Endothelial cell of umbilical vein (primary cell): Measurements from ENCODE around the gene SLC1A4. TPM values are rescaled to one million over a fixed set of nuclear protein-coding genes. Genes with fewer than 3 reads are reported as not detected.
"Not testable (repeated sequence)": the region's sequence is repeated elsewhere in the genome, so short reads cannot be mapped to it uniquely, and the experiment has no call there.

Experiments
- BruUV-seq: library from RNA; stranded (reverse); fragments of 400-500 nt; replicated peaks from 2 replicates; lab custom pipeline; 2021; lab: Mats Ljungman, UMichigan
- CTCF ChIA-PET: fragments of 300-600, 350-600 bp; sonication (Branson Sonifier 250); formaldehyde crosslinking; loops from one replicate; lab custom pipeline; 2021; ENCODE audit warnings: antibody characterized with exemption, inconsistent platforms; lab: Charles Lee
- POLR2A ChIA-PET: fragments of 300-600, 350-600 bp; sonication (Branson Sonifier 250); formaldehyde crosslinking; loops from one replicate; lab custom pipeline; 2021; ENCODE audit warnings: antibody characterized with exemption, inconsistent platforms; lab: Charles Lee
- DNase-seq: peaks from one replicate; pipeline ENCODE4 v3.0.0-alpha.2; 2011; ENCODE audit warnings: low read depth, low spot score
- FAIRE-seq: peaks from 2 replicates; lab custom pipeline; 2011; peaks lifted over from hg19 to GRCh38; lab: Jason Lieb, UNC
- H2AFZ ChIP-seq: 2 replicates; pipeline ENCODE4 v1.6.0; 2012; ENCODE audit warnings: low read depth, low read length, control low read depth, inconsistent platforms
- H3K27ac ChIP-seq: 2 replicates; pipeline ENCODE4 v1.5.1; 2011; ENCODE audit warnings: low read depth, mild to moderate bottlenecking, control low read depth, low read length, moderate library complexity; ENCODE audit not compliant: insufficient read depth
- H3K27me3 ChIP-seq, 2 experiments: 2 replicates each; pipeline versions ENCODE4 v1.6.0 to v1.6.1; 2011; ENCODE audit warnings: low read length in 2 of 2, mixed read lengths in 1 of 2; ENCODE audit not compliant: control insufficient read depth in 2 of 2, insufficient read depth in 2 of 2
- H3K36me3 ChIP-seq, 2 experiments: 2 replicates in 1 of 2; 3 replicates in 1 of 2; pipeline ENCODE4 v1.5.1; 2011; ENCODE audit warnings: low read length in 2 of 2, mild to moderate bottlenecking in 1 of 2, moderate library complexity in 1 of 2; ENCODE audit not compliant: control insufficient read depth in 2 of 2, insufficient read depth in 2 of 2; ENCODE audit errors: extremely low read depth in 1 of 2
- H3K4me1 ChIP-seq: 3 replicates; pipeline ENCODE4 v1.5.1; 2011; ENCODE audit warnings: mild to moderate bottlenecking, low read length; ENCODE audit not compliant: control insufficient read depth, insufficient read depth; ENCODE audit errors: extremely low read depth
- H3K4me2 ChIP-seq: 2 replicates; pipeline ENCODE4 v1.6.1; 2011; ENCODE audit warnings: low read length, control low read depth, mixed read lengths; ENCODE audit not compliant: insufficient read depth
- H3K4me3 ChIP-seq, 3 experiments: fragments of 200-600 bp in 1 of 3; sonication (generic), shearing (Covaris generic) in 1 of 3; replicated peaks in 1 of 3; 2 replicates each; pipeline ENCODE4 v1.5.1; 2011 to 2016; ENCODE audit warnings: control low read depth in 3 of 3, low read length in 3 of 3, mild to moderate bottlenecking in 2 of 3, inconsistent platforms in 1 of 3, low read depth in 1 of 3, moderate library complexity in 1 of 3; ENCODE audit not compliant: insufficient read depth in 1 of 3
- H3K79me2 ChIP-seq: 2 replicates; pipeline ENCODE4 v1.6.0; 2012; ENCODE audit warnings: low read length, inconsistent platforms; ENCODE audit not compliant: control insufficient read depth, insufficient read depth
- H3K9ac ChIP-seq: replicated peaks from 2 replicates; pipeline ENCODE3; 2011; ENCODE audit warnings: low read length, control low read depth; ENCODE audit not compliant: insufficient read depth; ENCODE audit errors: extremely low read depth
- H3K9me1 ChIP-seq: replicated peaks from 3 replicates; pipeline ENCODE4 v1.6.0; 2011; ENCODE audit warnings: mild to moderate bottlenecking, low read length; ENCODE audit not compliant: control insufficient read depth, insufficient read depth; ENCODE audit errors: extremely low read depth
- H3K9me3 ChIP-seq: replicated peaks from 2 replicates; pipeline ENCODE4 v1.5.1; 2012; ENCODE audit warnings: low read length, inconsistent platforms; ENCODE audit not compliant: control insufficient read depth, insufficient read depth
- H4K20me1 ChIP-seq: replicated peaks from 2 replicates; pipeline ENCODE3; 2011; ENCODE audit warnings: mild to moderate bottlenecking, low read length; ENCODE audit not compliant: control insufficient read depth, insufficient read depth; ENCODE audit errors: extremely low read depth
- FOS ChIP-seq: IDR thresholded peaks from 2 replicates; pipeline ENCODE4 v1.6.1; 2011; ENCODE audit warnings: mild to moderate bottlenecking, low read length, moderate library complexity, borderline replicate concordance; ENCODE audit not compliant: insufficient read depth
- POLR2AphosphoS5 ChIP-seq: IDR thresholded peaks from 2 replicates; pipeline ENCODE4 v1.6.1; 2012; ENCODE audit warnings: low read depth, mild to moderate bottlenecking, control low read depth, low read length, moderate library complexity; ENCODE audit not compliant: insufficient read depth
- dilution Hi-C: fragments of 300-500 bp; cut with MboI; formaldehyde crosslinking; loops from one replicate; pipeline ENCODE4 v1.15.0; 2019; ENCODE audit warnings: low sequenced_read_pairs; ENCODE audit not compliant: extremely low pct_ligation_motif_present
- intact Hi-C: fragments of 100-400 bp; cut with micrococcal nuclease; formaldehyde crosslinking; loops from one replicate; pipeline ENCODE4 v1.10.0; 2022
- polyA plus RNA-seq, 4 experiments: library from polyadenylated mRNA; depleted of rRNA in 3 of 4; stranded (reverse) in 3 of 4; unstranded in 1 of 4; fragments of >200 nt; gene quantifications; 2 replicates each; pipeline versions ENCODE4 v1.2.1 to v1.2.3, GENCODE V29; 2011 to 2012; ENCODE audit warnings: missing spikeins in 1 of 4
- total RNA-seq: library from RNA; stranded (reverse); gene quantifications from 2 replicates; pipeline ENCODE4 v1.2.3, GENCODE V29; 2021

SLC1A4 gene
- total and polyA plus RNA-seq, 2 donors (not counting 3 experiments of a cell fraction or from before 2014, with no cell fraction given): 9.9 to 13.9 TPM

GRCh38 chr2:64960819-64961218 is 28.4 kb upstream of the SLC1A4 start:
- no peak overlapping the region for H3K9ac ChIP-seq
- DNase-seq (no peak), FAIRE-seq (no peak)
- H3K9me1 ChIP-seq: no peaks in the 10 kb centered on the region
- CTCF ChIA-PET: interaction anchor here (0.8 kb wide), 1 partner anchor 43 kb away, joined by 3 read pairs; no protein-coding TSS in a partner anchor
- BruUV-seq: no TSS peak
- no peaks in the 10 kb centered on the region for H4K20me1 ChIP-seq
- intact Hi-C loops: no loop called here
- H2AFZ ChIP-seq: no peak overlapping the region
- no peaks in the 10 kb centered on the region for H3K79me2 ChIP-seq
- POLR2A ChIA-PET: no interaction called here
- no peak overlapping the region for H3K27ac ChIP-seq
- dilution Hi-C loops: no loop called here
- TF ChIP-seq FOS: no peak
- TF ChIP-seq POLR2AphosphoS5: no peak
- H3K4me3 ChIP-seq: no peak overlapping the region
- H3K27me3 ChIP-seq: peaks cover 0 to 3% of the 10 kb centered on the region in 2 experiments
- H3K4me1 ChIP-seq: no peaks in the 10 kb centered on the region
- H3K4me2 ChIP-seq: no peak overlapping the region
- no peaks in the 10 kb centered on the region for H3K36me3 ChIP-seq
- H3K9me3 ChIP-seq: no peaks in the 10 kb centered on the region

DNA sequence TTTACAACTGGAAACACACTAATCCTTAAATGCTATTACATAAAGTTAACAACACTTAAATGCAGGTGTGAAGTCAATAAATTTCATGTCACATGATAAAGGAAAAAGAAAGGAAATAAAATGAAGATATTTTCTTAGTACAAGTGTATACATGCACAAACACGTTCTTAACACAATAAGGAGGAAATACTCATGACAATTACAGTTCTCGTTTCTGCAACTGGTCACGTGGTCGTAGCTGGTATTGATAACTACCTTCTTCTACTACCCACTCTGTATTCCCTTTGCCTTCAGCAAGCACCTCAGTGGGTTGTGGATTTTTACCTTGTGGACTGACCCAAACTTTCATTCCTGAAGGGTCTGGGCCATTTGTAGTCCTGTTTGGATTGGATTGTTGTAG is 26.1 kb upstream of the SLC1A4 start:
- H3K9me1 ChIP-seq, DNase-seq, BruUV-seq, H3K36me3 ChIP-seq, H3K4me1 ChIP-seq, H3K9me3 ChIP-seq, H3K27ac ChIP-seq, intact Hi-C loops, H3K4me2 ChIP-seq, FAIRE-seq, H2AFZ ChIP-seq, POLR2A ChIA-PET, dilution Hi-C loops, H4K20me1 ChIP-seq, H3K9ac ChIP-seq, H3K79me2 ChIP-seq, H3K4me3 ChIP-seq: not testable (repeated sequence)
- H3K27me3 ChIP-seq: peaks cover 10% of the 10 kb centered on the region in 2 experiments
- CTCF ChIA-PET: interaction anchor here (0.8 to 1.7 kb wide), 5 partner anchors 10 to 77 kb away, joined by 3 to 8 read pairs (median 4); no protein-coding TSS in a partner anchor
